Hepatic stellate cell (primary cell): ENCODE data around the gene CLSTN2.

Experiments
- DNase-seq: peaks from one replicate; pipeline ENCODE4 v3.0.0; 2011; ENCODE audit warnings: low spot score

The CLSTN2 gene

DNA sequence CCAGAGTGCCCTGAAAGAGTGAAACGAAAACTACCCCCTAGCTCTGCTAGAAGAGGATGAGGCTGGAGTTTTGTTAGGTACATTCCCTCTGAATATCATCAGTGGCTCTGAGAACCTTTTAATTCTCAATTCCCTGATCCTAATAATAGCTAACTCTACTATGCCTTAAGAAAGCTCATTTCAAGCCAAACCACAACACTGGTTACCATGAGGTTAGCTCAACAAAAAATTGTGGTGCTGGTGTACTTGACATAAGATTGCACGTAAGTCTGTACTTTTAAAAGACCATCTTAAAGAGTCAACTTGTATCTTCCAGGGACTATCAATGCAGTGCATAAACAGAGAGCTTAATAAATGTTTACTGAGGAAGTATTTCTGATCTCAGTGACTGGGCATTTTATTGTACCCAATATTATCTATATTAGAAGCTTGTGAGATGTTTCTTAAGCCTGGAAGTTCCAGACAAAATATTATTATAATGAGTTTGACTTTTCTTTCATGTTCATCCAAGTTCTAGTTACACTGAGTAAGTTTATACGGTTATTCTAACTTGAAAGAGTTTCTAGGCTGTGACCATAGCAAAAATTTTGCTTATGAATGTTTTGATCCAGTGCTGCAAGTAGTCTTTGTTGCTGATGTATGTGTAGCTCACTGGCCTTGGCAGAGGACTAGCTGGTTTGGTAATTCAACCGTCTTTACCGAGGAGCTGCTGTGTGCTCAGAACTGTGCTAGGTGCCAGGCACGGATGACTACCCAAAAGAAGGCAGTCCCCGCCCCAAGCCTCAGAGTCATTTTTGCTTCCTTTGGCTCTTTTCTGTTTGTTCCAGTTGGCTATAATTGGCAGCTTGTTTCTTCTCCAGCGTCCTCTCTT, 408.5 kb downstream of the CLSTN2 start:
- DNase-seq = no peak

DNA sequence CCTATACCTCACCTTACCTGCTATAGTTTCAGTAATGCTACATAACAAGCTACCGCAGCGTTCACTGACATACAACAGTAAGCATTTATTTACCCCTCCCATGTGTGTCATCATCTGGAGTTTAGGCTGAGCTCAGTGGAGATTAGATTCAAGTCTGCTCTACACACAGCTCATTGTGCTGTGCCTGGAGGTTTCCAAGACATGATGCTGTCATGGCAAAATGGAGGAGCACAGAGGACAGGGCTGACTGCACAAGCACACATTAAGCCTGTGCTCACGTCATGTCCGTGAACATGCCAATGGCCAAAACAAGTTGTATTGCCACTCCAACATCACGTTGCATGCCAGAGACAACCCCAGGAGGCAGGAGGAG, 409.1 kb downstream of the CLSTN2 start:
- no peak for DNase-seq

DNA sequence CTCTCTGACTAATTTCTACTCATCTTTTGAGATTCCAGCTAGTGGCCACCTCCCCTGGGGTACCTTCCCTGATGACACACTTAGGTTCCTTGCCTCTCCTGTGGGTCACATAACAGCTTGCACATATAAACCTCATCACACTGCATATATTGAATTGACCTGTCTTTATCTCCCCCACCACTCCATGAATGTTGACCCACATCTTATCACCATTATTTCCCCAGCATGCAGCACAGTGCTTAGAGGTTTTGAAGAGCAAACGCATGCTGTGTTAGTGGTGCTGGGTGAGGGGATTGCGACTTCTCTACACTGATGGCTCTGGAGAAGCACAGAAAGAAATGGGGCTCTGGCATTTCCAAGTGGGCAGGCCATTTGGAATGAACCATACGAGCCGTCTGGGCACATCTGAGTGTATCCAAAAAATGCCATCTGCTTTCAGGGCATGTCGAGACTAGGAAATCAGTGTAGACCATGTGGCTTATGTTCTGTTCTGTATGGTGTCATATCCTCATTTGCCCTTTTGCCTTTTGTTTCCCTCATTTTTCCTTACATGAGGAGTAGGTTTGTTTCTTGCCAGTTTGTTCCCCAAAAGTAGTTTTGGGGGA, 409.7 kb downstream of the CLSTN2 start:
- no peak for DNase-seq

DNA sequence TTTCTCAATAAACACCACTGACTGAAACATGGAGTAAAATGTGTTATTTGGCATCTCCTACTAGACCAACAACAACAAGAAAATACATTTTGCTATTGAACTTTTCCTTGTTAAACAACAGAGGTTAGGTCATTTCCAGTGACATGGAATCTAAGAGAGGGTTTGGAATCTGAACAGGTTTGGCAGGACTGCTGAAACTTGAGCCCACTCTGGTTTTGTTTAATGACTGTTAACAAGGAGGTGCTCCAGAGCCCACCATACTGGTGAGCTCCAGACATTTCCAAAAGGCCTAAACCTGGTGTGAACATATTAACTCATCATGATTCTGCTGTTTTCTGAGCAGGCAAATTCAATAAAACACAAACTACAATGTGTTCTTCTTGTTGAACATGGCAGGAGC, 412.2 kb downstream of the CLSTN2 start:
- no peak for DNase-seq

DNA sequence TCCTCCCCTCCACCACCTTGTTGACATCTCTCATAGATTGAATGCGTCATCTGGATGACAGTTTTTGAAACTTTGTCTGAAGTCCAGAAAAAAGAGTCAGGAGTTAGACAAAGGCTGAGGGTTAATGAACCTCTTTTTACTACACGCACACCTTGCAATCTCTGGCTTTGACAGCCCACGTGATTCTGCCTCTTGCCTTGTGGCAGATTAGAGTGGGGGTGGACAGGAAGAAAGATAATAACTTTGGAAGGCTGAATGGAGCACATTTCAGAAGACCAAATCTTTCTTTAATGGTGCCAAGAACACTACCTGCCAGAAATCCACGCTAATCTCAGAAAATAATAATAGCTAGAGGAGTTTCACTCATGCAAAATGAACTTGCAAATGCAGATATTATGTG, 415.0 kb downstream of the CLSTN2 start:
- no peak for DNase-seq

DNA sequence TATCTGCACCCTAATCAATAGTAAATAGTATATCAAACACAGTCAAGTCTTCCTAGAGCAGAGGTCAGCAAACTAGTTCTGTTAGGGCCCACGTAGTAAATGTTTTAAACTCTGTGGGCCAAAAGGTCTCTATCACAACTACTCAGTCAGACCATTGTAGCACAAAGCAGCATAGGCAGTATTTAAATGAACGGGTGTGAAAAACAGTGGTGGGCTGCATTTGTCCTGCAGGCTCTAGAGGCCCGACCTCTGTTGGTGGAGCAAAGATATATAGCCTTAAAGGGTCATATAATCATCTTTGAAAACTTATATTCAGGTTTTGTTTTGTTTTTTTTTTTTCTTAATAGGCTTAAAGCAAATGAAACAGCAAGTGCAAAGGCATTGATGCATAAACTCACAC, 416.5 kb downstream of the CLSTN2 start:
- no peak for DNase-seq

DNA sequence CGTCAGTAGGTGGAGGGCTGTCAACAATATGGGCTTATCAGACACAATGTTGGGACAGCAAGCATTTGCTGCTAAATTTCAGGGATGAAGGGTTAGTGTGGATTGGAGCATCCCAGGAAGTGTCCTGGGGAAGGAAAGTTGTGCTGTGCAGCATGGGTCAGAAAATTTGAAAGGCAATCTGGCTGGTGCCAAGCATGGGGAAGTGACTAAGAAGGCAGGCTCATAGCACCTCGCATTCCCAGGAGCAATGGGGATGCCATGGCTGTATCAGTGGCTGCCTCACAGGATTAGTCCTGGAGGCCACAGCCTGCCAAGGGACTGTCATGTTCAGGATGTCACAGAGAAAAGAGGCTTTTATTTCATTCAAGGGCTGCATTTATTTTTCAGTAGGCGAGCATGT, 420.5 kb downstream of the CLSTN2 start:
- no peak for DNase-seq

DNA sequence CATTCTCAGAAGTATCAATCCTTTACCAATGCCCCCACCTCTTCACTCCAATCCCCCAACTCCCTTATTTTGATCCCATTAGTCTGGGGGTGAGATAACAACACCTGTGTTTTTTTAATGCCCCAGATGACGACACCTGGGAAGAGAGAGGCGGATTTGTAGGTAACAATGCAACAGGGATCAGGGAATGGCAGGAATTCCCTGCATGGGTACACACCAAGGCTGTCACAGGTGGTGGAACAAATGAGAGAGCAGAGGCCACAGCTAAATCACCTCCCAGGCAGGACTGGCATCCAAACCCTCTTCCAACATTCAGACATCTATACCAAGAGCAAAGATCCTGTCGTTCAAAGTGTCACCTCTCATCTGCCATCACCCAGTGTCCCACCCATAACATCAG, 423.7 kb downstream of the CLSTN2 start:
- DNase-seq = no peak

DNA sequence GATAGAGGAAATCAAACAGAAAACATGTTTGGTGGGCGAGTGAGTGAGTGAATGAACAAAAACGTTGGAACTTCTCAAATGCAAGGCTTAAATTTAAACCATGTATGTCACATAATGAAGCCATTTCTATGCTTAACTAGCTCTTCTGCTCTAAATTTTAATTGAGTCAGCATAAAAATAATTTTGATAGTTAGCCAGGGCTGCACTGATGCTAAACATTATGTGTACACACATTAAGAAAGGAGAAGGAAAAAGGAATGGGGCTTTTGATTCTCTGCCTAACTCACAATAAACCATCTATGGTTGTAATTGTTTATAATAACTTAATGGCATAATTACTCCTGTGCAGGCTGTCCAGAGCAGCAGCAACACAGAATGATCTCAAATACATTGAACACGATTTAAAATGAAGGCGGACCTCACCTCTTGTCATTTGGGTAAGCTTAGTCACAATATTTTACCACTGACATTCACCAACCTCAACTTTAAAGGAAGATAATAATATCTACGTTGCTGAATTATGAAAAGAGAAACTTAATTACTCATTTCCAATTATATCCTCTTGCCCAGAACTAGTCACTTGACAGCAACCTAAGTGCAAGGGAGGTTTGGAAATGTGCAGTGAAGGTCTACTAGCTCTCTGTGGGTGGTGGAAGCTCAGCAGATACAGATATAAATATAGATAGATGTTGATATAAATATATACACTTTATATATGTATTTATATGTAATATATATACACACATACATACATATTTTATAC, 424.4 kb downstream of the CLSTN2 start:
- DNase-seq = no peak

DNA sequence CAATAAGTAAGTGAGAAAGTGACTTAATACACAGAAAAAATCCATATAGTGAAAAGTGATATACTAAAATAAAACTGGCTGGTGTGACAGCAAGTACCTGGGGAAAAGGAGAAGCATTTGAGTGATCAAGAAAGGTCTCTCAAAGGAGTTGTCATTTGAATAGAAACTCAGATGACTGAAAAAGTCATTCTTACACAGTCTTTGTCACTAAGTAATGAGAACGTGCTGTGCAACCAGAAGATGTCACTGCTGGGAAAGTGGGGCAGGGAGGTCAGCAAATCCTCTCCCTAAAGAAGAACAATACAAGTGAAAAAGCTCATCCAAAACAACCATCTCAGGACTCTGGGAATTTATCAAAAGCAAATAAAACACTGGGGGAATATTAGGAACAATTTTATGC, 425.3 kb downstream of the CLSTN2 start:
- no peak for DNase-seq

DNA sequence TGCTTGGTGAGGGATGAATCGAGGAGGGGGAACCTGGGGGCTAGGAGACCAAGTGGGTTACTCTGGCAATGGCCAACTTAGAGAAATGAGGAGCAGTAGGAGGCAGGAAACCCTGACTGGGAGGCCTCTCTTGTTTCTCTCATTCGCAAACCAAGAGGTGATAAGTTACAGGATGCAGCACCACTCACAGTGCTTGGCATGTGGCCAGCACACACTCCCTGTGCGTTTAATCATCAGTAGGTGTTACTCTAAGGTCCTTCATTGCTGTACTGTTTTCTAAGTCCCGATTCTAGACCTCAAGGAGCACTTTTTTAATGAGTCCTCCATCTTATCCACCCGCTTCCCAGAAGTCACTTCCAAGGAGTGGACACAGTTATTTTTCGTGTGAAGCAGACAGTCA, 428.8 kb downstream of the CLSTN2 start:
- DNase-seq = no peak

DNA sequence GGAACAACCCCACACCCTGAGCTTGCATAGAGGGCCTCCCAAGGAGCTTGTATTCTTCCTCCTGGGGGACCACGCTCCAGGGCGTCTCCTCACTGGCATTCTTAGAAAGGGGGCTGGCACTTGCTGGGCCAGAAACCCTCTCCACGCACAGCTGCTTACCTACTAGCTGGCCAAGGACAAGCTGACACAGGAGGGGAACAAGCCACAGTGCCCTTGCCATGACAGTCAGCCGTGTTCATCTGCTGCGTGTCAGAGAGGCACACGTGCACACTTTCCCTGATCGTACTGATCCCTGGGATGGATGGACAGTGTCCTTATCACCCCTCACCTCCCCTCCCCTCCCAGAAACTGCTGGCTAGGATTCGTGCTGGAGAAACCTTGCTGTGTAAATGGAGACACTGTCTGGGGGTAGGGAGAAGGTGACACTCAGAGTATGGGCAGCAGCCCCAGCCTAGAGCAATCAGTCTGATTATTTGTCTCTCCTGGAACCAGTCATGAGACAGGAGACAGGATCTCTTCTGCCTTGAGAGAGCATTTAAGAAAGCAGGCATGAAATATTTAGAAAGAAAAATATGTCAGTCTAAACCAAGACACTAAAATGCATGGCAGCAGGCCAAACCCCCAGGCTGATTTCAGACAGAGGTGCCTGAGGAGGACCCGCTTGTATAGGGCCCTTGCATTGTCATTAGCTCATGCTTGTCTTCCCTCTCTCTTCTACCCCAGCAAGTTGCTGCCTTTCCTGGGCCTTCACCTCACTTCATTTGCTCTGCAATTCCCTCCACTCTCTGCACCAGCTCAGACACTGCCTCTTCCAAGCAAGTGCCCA, 431.1 kb downstream of the CLSTN2 start:
- no peak for DNase-seq

DNA sequence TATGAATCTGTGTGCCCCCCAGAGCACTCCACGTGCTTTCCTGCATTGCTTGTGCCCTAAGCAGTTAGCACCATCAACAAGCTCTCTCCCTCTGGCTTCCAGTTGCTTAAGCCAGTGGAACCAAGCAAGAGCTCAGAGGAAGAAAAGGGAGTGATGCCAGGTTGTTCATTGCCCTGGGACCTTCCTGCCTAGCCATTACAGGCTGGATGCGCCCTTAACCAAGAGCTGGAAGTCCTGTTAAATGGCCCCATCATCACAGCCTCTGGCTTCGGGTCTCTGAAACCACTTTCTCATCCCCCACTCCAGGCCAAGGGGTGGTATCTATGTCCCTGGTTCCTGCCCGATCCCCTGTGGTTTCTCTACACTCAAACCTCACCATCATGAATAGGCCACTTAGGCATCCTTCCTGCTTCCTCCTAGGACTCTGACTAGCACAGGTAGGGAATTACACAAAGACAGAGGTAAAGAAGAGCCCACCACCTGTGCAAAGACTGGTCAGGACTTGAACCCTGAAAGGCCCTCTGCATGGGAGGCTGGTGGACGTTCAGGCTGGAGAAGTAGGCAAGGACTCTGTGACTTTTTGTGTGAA, 433.3 kb downstream of the CLSTN2 start:
- no peak for DNase-seq

DNA sequence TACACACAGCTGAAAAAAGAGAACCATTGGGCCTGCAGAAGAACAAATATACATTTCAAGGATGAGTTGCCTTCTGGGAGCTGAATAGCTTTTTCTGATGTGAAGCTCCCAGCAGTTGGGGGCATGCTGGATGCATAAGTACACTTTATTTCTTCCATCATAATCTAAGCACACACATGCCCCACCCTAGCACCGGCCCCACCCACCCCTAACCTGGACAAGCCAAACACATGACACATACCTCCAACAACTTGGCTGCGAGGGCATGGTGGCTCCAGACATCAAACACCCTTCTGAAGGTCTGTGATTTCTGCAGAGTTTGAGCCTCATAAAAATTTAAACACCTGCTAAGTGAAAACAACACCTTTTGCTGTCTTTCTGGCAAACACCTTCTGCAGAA, 435.7 kb downstream of the CLSTN2 start:
- no peak for DNase-seq

DNA sequence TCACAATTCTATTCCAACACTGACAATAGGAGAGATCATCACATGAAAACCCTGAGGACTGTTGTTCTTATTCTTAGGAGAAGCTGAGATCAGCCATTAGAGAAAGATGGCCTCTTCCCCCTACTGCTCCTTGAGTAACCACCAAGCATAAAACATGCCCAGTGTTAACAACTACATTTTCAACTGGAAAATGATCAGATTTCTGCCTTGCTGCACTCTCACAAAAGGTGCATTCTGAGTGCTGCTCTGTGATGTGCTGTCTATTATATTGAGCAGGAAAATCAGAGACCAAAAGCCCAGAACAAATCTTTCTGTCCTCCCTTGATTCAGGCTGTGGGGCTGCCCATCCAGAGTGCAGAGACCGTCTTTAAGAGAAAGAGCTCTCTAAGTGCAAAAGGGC, 438.2 kb downstream of the CLSTN2 start:
- DNase-seq = no peak

DNA sequence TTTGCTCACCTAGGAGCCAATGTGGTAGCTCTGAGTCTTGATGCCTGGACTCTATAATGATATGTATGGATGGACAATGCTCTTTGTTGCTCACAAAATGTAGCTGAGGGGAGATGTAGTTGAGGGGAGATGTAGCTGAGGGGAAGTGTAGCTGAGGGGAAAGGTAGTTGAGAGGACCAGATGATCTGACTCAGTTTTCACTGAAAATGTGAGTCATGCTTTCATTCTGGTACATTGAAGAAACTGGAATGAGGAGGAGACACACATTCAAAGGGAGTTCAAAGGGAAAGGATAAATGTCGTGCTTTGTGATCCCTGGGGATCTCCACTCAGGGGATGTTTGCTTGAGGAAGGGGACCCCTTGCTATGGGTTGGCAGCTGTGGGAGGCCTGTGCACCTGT, 440.0 kb downstream of the CLSTN2 start:
- no peak for DNase-seq

DNA sequence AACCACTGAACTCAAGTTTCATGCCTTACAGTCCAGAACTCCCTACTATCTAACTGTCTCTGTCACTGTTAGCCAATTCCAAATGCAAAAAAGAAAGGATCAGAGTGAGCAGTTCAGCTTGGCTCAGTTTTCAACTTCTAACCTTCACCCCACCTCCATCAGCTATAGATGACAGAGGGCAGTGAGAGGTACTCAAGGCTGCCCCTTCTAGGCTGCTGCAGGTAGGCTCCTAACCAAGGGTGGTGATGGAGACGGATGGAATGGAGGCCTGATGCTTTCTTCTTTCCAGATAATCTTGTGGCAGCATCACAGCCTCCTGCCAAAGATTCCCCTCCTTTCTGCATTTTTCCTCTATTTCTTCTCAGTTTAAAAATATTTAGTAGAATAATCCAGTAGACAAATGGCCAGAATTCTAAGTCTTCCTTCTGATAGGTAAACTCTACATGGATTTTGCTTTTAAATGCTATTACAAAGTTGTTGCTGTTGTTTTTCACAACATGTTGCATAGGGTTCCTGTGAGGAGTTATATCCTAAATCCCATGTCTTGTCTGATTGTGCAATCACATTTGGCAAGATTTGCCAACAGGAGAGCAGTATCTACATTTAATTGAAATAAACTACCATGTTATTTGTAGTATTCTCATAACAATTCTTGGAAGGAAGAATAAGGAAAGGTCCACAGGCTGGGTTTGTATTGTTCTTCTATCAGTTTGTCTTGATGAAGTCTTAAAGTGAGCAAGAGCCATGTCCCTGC, 441.3 kb downstream of the CLSTN2 start:
- no peak for DNase-seq

DNA sequence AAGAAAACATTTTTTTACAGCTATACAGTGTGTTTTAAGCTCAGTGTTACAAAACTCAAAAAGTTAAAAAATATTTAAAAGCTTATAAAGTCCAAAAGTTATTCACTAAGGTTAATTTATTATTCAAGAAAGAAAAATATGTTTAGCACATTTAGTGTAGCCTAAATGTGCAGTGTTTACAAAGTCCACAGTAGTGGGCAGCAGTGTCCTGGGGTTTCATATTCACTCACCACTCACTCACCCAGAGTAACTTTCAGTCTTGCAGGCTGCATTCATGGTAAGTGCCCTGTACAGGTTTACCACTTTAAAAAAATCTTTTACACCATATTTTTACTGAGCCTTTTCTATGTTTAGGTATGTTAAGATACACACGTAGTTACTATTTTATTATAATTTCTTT, 442.7 kb downstream of the CLSTN2 start:
- DNase-seq = no peak

DNA sequence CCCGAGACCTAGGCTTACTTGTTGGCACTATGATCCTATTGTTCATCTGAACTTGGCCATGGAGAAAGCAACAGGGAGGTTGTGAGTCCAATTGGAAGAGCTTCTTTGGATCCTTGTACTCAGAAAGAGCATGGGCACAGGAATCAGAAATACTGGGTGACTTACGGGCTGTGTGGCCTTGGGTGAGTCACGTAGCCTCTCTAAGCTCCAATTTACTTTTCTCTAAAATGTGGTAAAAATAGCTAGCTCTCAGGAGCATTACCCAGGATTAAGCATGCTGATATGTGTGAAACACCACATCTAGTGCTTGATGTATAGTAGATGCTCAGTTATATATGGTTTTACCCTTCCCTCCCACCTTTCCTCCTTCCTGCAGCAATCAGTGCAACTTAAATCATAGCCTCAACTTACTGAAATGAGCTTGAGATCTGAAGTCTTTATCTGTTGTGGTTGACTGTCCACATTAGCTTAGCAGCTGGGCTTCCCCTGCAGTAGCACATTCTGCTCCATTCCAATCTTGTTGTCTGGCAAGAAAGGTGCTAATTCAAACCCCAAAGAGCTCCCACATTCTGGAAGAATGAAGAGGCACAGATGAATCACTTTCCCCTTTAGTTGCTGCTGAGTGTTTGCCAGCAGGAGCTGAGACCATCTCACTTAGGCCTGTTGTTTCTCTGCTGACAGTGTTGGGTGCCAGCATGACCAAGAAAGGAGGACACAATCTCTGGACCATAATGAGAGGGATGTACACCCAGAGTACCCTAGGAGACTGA, 443.8 kb downstream of the CLSTN2 start:
- DNase-seq = no peak

DNA sequence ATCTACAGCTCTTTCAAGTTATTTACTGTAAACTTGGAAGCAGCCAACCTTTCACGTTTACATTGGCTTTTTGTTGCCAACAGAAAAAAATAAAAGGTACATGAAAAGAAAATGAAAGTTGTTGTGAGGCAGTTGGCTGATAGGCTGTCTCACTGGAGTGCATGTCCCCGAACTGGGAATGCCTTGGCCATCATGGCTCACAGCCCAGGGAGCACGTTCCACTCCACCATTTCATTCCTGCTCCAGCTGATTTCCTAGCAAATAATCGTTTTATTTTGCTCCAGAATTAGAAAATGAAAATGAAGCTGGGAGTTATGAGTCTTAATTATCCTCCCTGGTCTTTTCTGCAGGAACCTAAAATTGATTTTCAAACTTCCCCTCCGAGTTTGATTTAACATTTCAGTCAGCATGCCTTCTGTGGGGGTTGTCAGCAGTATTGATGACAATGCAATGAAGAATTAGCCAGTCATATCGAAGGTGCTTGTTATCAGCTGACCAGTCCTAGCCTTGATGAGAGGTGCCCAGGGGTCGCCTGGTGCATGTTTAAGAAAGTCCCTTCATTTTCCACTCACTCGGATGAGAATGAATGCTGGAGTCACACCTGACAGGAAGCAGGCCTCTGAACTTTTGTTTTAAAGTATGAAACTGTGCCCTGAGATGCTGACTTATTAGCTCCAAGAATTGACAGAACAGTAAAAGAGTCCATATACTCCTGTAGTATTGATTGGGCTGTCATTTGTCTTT, 449.2 kb downstream of the CLSTN2 start:
- no peak for DNase-seq
